ENCODE data around the gene ABHD6. TPM values are rescaled to one million over a fixed set of nuclear protein-coding genes. Genes with fewer than 3 reads are reported as not detected.
A peak's percentile ranks its signal among the peaks of the same experiment; 100 is the strongest.
"Not testable (repeated sequence)": the region's sequence is repeated elsewhere in the genome, so short reads cannot be mapped to it uniquely, and the experiment has no call there.

ABHD6 gene
- total RNA-seq, 1 donor from 2014 or later, result 5.2 TPM

DNA sequence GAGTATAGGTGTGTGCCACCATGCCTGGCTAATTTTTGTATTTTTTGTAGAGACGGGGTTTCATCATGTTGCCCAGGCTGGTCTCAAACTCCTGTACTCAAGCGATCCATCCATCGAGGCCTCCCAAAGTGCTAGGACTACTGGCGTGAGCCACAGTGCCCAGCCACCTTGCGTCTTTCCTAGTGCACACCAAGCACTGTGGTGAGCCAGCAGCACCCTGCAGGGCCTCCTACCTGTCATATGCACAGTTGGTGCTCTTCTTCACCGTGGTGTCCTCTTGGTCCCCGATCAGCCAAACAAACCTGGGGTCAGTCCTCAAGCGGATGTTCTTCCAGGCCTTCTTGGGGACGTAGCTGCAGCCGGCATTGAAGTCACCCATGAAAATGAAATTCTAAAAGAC lies 40.0 kb upstream of the ABHD6 start:
- H3K36me3 ChIP-seq (ENCODE audit: control insufficient read depth in 3 of 3, insufficient read depth in 3 of 3, low read length in 3 of 3), result no peaks in the 10 kb centered on the region
- no peak overlapping the region for H3K4me3 ChIP-seq (ENCODE audit: low read length in 3 of 3)
- peak overlapping the region; percentile 9 for H3K27ac ChIP-seq (ENCODE audit: low read depth, low read length)
- peaks cover 0 to 5% (median 5%) of the 10 kb centered on the region in 3 donors for H3K4me1 ChIP-seq (ENCODE audit: control insufficient read depth in 3 of 3, insufficient read depth in 3 of 3, low read length in 3 of 3)
- no peaks in the 10 kb centered on the region for H3K27me3 ChIP-seq (ENCODE audit: control insufficient read depth in 3 of 3, insufficient read depth in 3 of 3, low read length in 3 of 3)
- no peak overlapping the region for H3K9ac ChIP-seq (ENCODE audit: low read depth in 1 of 3, low read length in 3 of 3)
- no peaks in the 10 kb centered on the region for H3K9me3 ChIP-seq (ENCODE audit: control insufficient read depth in 3 of 3, low read length in 3 of 3)

DNA sequence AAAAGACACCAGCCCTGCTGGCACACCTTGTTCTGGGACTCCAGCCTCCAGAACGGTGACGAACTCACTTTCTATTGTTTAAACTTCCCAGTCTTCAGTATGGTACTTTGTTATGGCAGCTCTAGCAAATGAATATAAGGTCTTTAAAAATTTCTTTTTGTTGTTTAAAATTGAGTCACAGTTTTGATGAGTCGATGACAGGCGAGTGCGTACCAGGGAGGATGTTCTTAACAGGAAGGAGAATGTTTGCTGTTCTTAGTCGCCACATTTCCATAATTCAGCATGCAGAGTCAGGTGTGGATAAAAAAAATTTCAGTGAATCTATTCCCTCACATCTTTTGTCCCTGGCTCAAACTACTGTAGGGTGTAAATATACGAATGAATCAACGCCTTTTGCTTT lies 39.2 kb upstream of the ABHD6 start:
- Histone ChIP-seq H3K9ac (ENCODE audit: low read depth in 1 of 3, low read length in 3 of 3) (no peak overlapping the region), H3K9me3 (ENCODE audit: control insufficient read depth in 3 of 3, low read length in 3 of 3) (no peaks in the 10 kb centered on the region), H3K27ac (ENCODE audit: low read depth, low read length) (peak overlapping the region; percentile 9), H3K4me3 (ENCODE audit: low read length in 3 of 3) (no peak overlapping the region), H3K4me1 (ENCODE audit: control insufficient read depth in 3 of 3, insufficient read depth in 3 of 3, low read length in 3 of 3) (peaks cover 0 to 5% (median 5%) of the 10 kb centered on the region in 3 donors), H3K27me3 (ENCODE audit: control insufficient read depth in 3 of 3, insufficient read depth in 3 of 3, low read length in 3 of 3) (peaks cover 0 to 3% (median 0%) of the 10 kb centered on the region in 3 donors), H3K36me3 (ENCODE audit: control insufficient read depth in 3 of 3, insufficient read depth in 3 of 3, low read length in 3 of 3) (no peaks in the 10 kb centered on the region)

DNA sequence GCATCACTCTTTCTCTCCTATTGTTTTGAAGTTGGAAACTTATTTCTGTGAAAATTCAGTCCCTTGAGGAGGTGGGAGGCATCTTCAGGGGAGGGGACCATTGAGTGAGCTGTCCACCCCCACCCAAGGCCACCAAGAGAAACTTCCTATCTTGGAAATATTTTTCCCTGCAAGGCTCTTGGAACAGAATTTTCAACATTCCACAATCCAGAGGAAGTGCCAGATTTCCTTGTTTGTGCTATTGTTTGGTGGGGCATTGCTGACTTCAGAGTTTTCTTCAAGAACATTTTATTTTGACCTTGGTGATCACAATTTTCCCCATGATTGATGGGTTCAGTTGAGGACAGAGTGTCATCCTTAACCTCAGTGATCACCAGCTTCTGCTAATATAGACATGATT lies 38.8 kb upstream of the ABHD6 start:
- H3K4me1 ChIP-seq (ENCODE audit: control insufficient read depth in 3 of 3, insufficient read depth in 3 of 3, low read length in 3 of 3), result peaks cover 0 to 5% (median 5%) of the 10 kb centered on the region in 3 donors
- H3K4me3 ChIP-seq (ENCODE audit: low read length in 3 of 3), result no peak overlapping the region
- H3K27me3 ChIP-seq (ENCODE audit: control insufficient read depth in 3 of 3, insufficient read depth in 3 of 3, low read length in 3 of 3), result peaks cover 0 to 3% (median 0%) of the 10 kb centered on the region in 3 donors
- no peaks in the 10 kb centered on the region for H3K36me3 ChIP-seq (ENCODE audit: control insufficient read depth in 3 of 3, insufficient read depth in 3 of 3, low read length in 3 of 3)
- H3K27ac ChIP-seq (ENCODE audit: low read depth, low read length), result peak overlapping the region; percentile 9
- H3K9me3 ChIP-seq (ENCODE audit: control insufficient read depth in 3 of 3, low read length in 3 of 3), result no peaks in the 10 kb centered on the region
- H3K9ac ChIP-seq (ENCODE audit: low read depth in 1 of 3, low read length in 3 of 3), result no peak overlapping the region

DNA sequence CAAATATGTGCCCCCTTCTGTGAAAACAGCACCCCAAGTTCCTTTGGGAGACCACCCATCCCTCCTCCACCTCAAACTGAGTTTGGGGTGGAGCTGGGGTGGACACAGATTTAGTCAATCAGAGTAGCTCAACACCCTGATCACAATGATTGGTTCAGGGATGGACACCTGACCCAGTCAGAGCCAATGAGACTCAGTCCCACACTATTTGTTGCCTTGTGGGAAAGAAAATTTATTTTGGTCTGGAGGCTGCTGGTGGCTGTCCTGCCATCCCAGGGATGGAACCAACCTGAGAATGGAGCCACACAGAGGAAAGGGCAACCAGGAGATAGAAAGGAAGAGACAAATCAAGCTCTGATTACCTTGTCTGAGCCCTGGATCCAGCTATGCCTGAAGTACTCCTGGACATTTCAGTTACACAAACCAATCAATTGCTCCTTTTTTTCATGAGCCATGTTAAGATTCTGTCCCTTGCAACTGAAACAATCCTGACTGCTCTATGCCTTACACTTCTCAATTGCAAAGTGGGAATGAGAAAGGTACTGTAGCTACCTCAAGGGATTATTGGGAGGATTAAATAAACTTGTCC lies 37.4 kb upstream of the ABHD6 start:
- Histone ChIP-seq H3K9me3 (ENCODE audit: control insufficient read depth in 3 of 3, low read length in 3 of 3) (no peaks in the 10 kb centered on the region), H3K27ac (ENCODE audit: low read depth, low read length) (no peak overlapping the region), H3K36me3 (ENCODE audit: control insufficient read depth in 3 of 3, insufficient read depth in 3 of 3, low read length in 3 of 3) (no peaks in the 10 kb centered on the region), H3K27me3 (ENCODE audit: control insufficient read depth in 3 of 3, insufficient read depth in 3 of 3, low read length in 3 of 3) (peaks cover 0 to 3% (median 0%) of the 10 kb centered on the region in 3 donors), H3K9ac (ENCODE audit: low read depth in 1 of 3, low read length in 3 of 3) (no peak overlapping the region), H3K4me1 (ENCODE audit: control insufficient read depth in 3 of 3, insufficient read depth in 3 of 3, low read length in 3 of 3) (peaks cover 0 to 5% (median 5%) of the 10 kb centered on the region in 3 donors), H3K4me3 (ENCODE audit: low read length in 3 of 3) (no peak overlapping the region)

DNA sequence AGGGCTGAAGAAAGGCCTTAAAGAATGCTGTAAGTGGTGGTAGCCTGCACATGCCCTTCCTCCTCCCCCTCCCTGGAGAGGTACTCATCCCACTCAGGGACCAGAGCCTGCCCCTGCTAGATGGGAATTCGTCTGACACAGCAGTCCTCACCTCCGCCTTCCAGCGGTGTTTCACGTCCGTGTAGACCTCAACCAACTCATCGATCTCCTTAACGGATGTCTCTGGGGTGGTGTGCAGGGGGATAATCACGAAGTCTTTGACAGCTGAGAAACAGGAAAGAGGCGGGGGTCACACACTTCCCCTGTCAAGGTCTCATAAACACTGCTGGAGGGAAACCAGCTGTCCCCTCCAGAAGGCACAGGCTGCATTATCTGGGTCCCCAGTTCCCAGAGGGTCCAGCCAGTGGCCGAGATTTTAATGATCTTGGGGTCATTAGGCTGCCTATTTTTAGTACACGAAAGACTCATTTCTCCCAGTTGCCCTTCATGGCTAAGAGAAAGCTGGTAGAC lies 36.7 kb upstream of the ABHD6 start:
- no peak overlapping the region for H3K4me3 ChIP-seq (ENCODE audit: low read length in 3 of 3)
- no peaks in the 10 kb centered on the region for H3K9me3 ChIP-seq (ENCODE audit: control insufficient read depth in 3 of 3, low read length in 3 of 3)
- no peak overlapping the region for H3K27ac ChIP-seq (ENCODE audit: low read depth, low read length)
- H3K36me3 ChIP-seq (ENCODE audit: control insufficient read depth in 3 of 3, insufficient read depth in 3 of 3, low read length in 3 of 3), result no peaks in the 10 kb centered on the region
- H3K9ac ChIP-seq (ENCODE audit: low read depth in 1 of 3, low read length in 3 of 3), result no peak overlapping the region
- peaks cover 0 to 3% (median 0%) of the 10 kb centered on the region in 3 donors for H3K27me3 ChIP-seq (ENCODE audit: control insufficient read depth in 3 of 3, insufficient read depth in 3 of 3, low read length in 3 of 3)
- H3K4me1 ChIP-seq (ENCODE audit: control insufficient read depth in 3 of 3, insufficient read depth in 3 of 3, low read length in 3 of 3), result peaks cover 0 to 5% (median 5%) of the 10 kb centered on the region in 3 donors

DNA sequence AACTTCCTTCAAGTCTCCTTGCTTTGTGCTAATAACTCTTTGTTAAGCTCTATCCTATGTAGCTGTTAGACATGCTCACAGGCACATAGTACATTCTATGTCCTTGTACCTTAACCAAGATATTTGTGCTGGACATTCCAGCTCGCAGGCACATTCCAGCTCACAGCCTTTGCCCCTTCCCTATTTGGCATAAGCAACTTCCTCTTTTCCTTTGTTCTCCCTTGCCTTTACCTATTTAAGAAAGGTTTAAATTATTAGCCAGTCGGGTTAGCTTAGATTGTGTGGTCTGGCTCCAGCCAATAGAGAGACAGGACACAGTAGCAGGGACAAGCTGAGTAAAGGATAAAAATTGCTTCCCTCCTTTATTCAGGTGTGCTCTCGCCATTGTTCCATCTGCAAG lies 36.1 kb upstream of the ABHD6 start:
- not testable (repeated sequence) for H3K9ac ChIP-seq (ENCODE audit: low read depth in 1 of 3, low read length in 3 of 3); H3K36me3 ChIP-seq (ENCODE audit: control insufficient read depth in 3 of 3, insufficient read depth in 3 of 3, low read length in 3 of 3); H3K27ac ChIP-seq (ENCODE audit: low read depth, low read length); H3K27me3 ChIP-seq (ENCODE audit: control insufficient read depth in 3 of 3, insufficient read depth in 3 of 3, low read length in 3 of 3); H3K4me3 ChIP-seq (ENCODE audit: low read length in 3 of 3); H3K9me3 ChIP-seq (ENCODE audit: control insufficient read depth in 3 of 3, low read length in 3 of 3); H3K4me1 ChIP-seq (ENCODE audit: control insufficient read depth in 3 of 3, insufficient read depth in 3 of 3, low read length in 3 of 3)

DNA sequence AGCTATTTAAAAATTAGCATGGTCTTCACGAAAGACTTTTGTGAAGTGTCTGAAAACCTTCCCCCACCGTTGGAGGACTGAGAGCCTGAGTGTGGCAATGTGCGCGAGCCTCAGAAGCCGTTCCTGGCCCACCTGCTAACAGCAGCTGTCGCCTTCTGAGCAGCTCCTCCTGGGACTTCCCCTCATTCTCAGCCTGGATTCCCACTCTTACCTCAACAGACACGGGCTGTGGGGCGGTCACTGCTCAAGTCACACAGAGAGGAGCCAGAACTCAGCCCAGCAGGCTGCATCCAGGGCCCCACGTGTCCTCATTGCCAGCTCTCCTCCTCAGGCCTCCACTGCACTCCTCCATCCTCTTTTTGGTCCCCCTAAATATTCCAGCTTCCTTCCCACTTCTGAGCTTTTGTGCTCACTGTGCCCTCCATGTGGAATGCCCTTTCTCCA lies 34.7 kb upstream of the ABHD6 start:
- Histone ChIP-seq H3K4me3 (ENCODE audit: low read length in 3 of 3) (no peak overlapping the region), H3K4me1 (ENCODE audit: control insufficient read depth in 3 of 3, insufficient read depth in 3 of 3, low read length in 3 of 3) (peaks cover 0 to 5% (median 5%) of the 10 kb centered on the region in 3 donors), H3K27ac (ENCODE audit: low read depth, low read length) (no peak overlapping the region), H3K9ac (ENCODE audit: low read depth in 1 of 3, low read length in 3 of 3) (no peak overlapping the region), H3K27me3 (ENCODE audit: control insufficient read depth in 3 of 3, insufficient read depth in 3 of 3, low read length in 3 of 3) (peaks cover 0 to 3% (median 0%) of the 10 kb centered on the region in 3 donors), H3K9me3 (ENCODE audit: control insufficient read depth in 3 of 3, low read length in 3 of 3) (no peaks in the 10 kb centered on the region), H3K36me3 (ENCODE audit: control insufficient read depth in 3 of 3, insufficient read depth in 3 of 3, low read length in 3 of 3) (no peaks in the 10 kb centered on the region)

DNA sequence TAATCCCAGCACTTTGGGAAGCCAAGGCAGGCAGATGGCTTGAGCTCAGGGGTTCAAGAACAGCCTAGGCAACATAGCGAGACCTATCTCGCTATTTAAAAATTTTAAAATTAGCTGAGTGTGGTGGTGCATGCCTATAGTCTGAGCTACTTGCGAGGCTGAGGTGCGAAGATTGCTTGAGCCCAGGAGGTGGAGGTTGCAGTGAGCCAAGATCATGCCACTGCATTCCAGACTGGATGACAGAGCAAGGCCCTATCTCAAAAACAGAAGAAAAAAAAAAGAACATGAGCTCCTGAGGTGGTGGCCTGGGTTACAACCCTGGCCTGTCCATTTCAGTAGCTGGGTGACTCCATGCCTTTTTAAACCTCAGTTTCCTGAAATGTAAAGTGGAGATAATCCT lies 34.1 kb upstream of the ABHD6 start:
- Histone ChIP-seq H3K36me3 (ENCODE audit: control insufficient read depth in 3 of 3, insufficient read depth in 3 of 3, low read length in 3 of 3) (no peaks in the 10 kb centered on the region), H3K27me3 (ENCODE audit: control insufficient read depth in 3 of 3, insufficient read depth in 3 of 3, low read length in 3 of 3) (peaks cover 0 to 3% (median 0%) of the 10 kb centered on the region in 3 donors), H3K9ac (ENCODE audit: low read depth in 1 of 3, low read length in 3 of 3) (no peak overlapping the region), H3K4me3 (ENCODE audit: low read length in 3 of 3) (no peak overlapping the region), H3K4me1 (ENCODE audit: control insufficient read depth in 3 of 3, insufficient read depth in 3 of 3, low read length in 3 of 3) (peaks cover 0 to 5% (median 5%) of the 10 kb centered on the region in 3 donors), H3K9me3 (ENCODE audit: control insufficient read depth in 3 of 3, low read length in 3 of 3) (no peaks in the 10 kb centered on the region), H3K27ac (ENCODE audit: low read depth, low read length) (no peak overlapping the region)

DNA sequence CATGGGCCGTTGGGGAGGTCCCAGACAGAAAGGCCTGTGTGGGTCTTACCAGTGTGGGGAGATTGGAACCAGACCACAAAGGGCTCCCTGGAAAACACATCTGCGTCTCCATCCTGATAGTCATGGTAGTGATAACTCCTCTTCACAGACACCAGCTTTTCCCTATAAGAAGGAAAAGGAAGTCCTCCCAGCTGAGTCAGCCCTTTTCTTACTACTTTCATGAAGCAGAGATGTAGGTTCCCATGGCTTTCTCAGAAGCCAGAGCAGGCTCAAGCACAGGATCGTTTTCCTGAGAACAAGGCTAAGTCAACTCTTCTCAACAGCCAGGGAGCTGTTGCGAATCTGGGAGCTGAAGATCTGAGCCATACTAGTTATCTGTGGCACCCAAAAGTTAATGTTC lies 32.9 kb upstream of the ABHD6 start:
- no peaks in the 10 kb centered on the region for H3K36me3 ChIP-seq (ENCODE audit: control insufficient read depth in 3 of 3, insufficient read depth in 3 of 3, low read length in 3 of 3)
- peaks cover 0 to 5% (median 5%) of the 10 kb centered on the region in 3 donors for H3K4me1 ChIP-seq (ENCODE audit: control insufficient read depth in 3 of 3, insufficient read depth in 3 of 3, low read length in 3 of 3)
- no peak overlapping the region for H3K9ac ChIP-seq (ENCODE audit: low read depth in 1 of 3, low read length in 3 of 3)
- no peaks in the 10 kb centered on the region for H3K9me3 ChIP-seq (ENCODE audit: control insufficient read depth in 3 of 3, low read length in 3 of 3)
- no peak overlapping the region for H3K4me3 ChIP-seq (ENCODE audit: low read length in 3 of 3)
- H3K27ac ChIP-seq (ENCODE audit: low read depth, low read length), result no peak overlapping the region
- peaks cover 0 to 8% (median 2%) of the 10 kb centered on the region in 3 donors for H3K27me3 ChIP-seq (ENCODE audit: control insufficient read depth in 3 of 3, insufficient read depth in 3 of 3, low read length in 3 of 3)

DNA sequence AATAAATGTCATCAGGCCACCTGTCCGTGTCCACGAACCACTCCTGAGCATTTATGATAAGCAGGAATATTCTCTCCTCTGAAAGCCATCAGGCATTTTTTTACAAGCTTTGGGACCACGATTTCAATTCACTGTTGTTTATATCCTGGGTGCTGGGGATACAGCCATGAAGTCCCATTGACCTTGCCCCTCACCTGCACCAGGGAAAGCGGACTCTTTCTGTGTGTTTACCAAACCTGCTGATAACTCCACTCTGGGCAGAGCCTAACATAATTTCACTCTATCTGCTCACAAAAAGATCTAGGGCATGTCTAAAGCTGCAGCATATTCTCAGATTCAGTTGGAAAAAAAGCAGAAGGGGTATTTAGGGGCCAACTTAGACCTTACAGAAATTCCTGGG lies 31.6 kb upstream of the ABHD6 start:
- Histone ChIP-seq H3K9ac (ENCODE audit: low read depth in 1 of 3, low read length in 3 of 3) (peak overlapping the region in 1 of 3 donors; percentile 10), H3K27ac (ENCODE audit: low read depth, low read length) (no peak overlapping the region), H3K4me3 (ENCODE audit: low read length in 3 of 3) (no peak overlapping the region), H3K27me3 (ENCODE audit: control insufficient read depth in 3 of 3, insufficient read depth in 3 of 3, low read length in 3 of 3) (peaks cover 0 to 8% (median 2%) of the 10 kb centered on the region in 3 donors), H3K36me3 (ENCODE audit: control insufficient read depth in 3 of 3, insufficient read depth in 3 of 3, low read length in 3 of 3) (no peaks in the 10 kb centered on the region), H3K4me1 (ENCODE audit: control insufficient read depth in 3 of 3, insufficient read depth in 3 of 3, low read length in 3 of 3) (peaks cover 0 to under 1% (median 0%) of the 10 kb centered on the region in 3 donors), H3K9me3 (ENCODE audit: control insufficient read depth in 3 of 3, low read length in 3 of 3) (no peaks in the 10 kb centered on the region)
